H9 (cell line): Measurements from ENCODE around the gene TCEAL4. TPM values are rescaled to one million over a fixed set of nuclear protein-coding genes. Genes with fewer than 3 reads are reported as not detected.

ENCODE experiments used
- DNase-seq: peaks from one replicate; pipeline ENCODE4 v3.0.0-alpha.2; 2017
- H2AFZ ChIP-seq: one replicate; pipeline ENCODE4 v1.6.1; 2013; ENCODE audit warnings: mild to moderate bottlenecking, low read length, control low read depth, moderate library complexity
- H2AK5ac ChIP-seq: 2 replicates; pipeline ENCODE4 v1.6.1; 2013; ENCODE audit warnings: low read length, control low read depth, mixed read lengths; ENCODE audit not compliant: insufficient read length
- H2BK120ac ChIP-seq: one replicate; pipeline ENCODE4 v1.6.1; 2013; ENCODE audit warnings: low read depth, mild to moderate bottlenecking, low read length, control low read depth, inconsistent platforms; ENCODE audit not compliant: poor library complexity, severe bottlenecking
- H2BK12ac ChIP-seq: 2 replicates; pipeline ENCODE4 v1.6.1; 2013; ENCODE audit warnings: low read length, control low read depth, mixed read lengths, low read depth; ENCODE audit not compliant: insufficient read length
- H2BK15ac ChIP-seq: 2 replicates; pipeline ENCODE4 v1.6.1; 2013; ENCODE audit warnings: low read depth, low read length, control low read depth
- H2BK20ac ChIP-seq: one replicate; pipeline ENCODE4 v1.6.1; 2013; ENCODE audit warnings: low read depth, mild to moderate bottlenecking, low read length, control low read depth, inconsistent platforms; ENCODE audit not compliant: poor library complexity, severe bottlenecking
- H2BK5ac ChIP-seq: 2 replicates; pipeline ENCODE4 v1.6.1; 2013; ENCODE audit warnings: low read length, control low read depth, mixed read lengths; ENCODE audit not compliant: insufficient read length
- H3K14ac ChIP-seq: 2 replicates; pipeline ENCODE4 v1.6.1; 2013; ENCODE audit warnings: low read length, control low read depth; ENCODE audit not compliant: insufficient read depth
- H3K18ac ChIP-seq: 2 replicates; pipeline ENCODE4 v1.6.1; 2013; ENCODE audit warnings: low read depth, mild to moderate bottlenecking, mixed read lengths, low read length, control low read depth; ENCODE audit not compliant: insufficient read length
- H3K23ac ChIP-seq: 2 replicates; pipeline ENCODE4 v1.6.1; 2013; ENCODE audit warnings: low read length, control low read depth, mixed read lengths, low read depth; ENCODE audit not compliant: insufficient read length
- H3K23me2 ChIP-seq: 2 replicates; pipeline ENCODE4 v1.6.1; 2013; ENCODE audit warnings: low read depth, mild to moderate bottlenecking, mixed read lengths, low read length, control low read depth; ENCODE audit not compliant: insufficient read length, poor library complexity, severe bottlenecking
- H3K27ac ChIP-seq: 2 replicates; pipeline ENCODE4 v1.5.1; 2013; ENCODE audit warnings: low read length, control low read depth, mixed read lengths, low read depth; ENCODE audit not compliant: insufficient read length
- H3K27me3 ChIP-seq: 2 replicates; pipeline ENCODE4 v1.6.1; 2013; ENCODE audit warnings: low read length, control low read depth, inconsistent platforms; ENCODE audit not compliant: insufficient read depth
- H3K4ac ChIP-seq: 2 replicates; pipeline ENCODE4 v1.6.1; 2013; ENCODE audit warnings: low read depth, mild to moderate bottlenecking, control low read depth, inconsistent platforms, low read length, moderate library complexity
- H3K4me1 ChIP-seq: 2 replicates; pipeline ENCODE4 v1.6.1; 2013; ENCODE audit warnings: low read length, control low read depth, inconsistent platforms; ENCODE audit not compliant: insufficient read depth
- H3K4me2 ChIP-seq: 2 replicates; pipeline ENCODE4 v1.6.1; 2013; ENCODE audit warnings: low read length, control low read depth, mixed read lengths; ENCODE audit not compliant: insufficient read length, insufficient read depth
- H3K56ac ChIP-seq: 2 replicates; pipeline ENCODE4 v1.6.1; 2013; ENCODE audit warnings: low read depth, mild to moderate bottlenecking, mixed read lengths, low read length, control low read depth; ENCODE audit not compliant: insufficient read length
- H3K79me1 ChIP-seq: 2 replicates; pipeline ENCODE4 v1.6.1; 2013; ENCODE audit warnings: low read depth, mild to moderate bottlenecking, moderate library complexity, low read length, control low read depth, inconsistent platforms; ENCODE audit not compliant: insufficient read depth, poor library complexity, severe bottlenecking
- H3K79me2 ChIP-seq: 2 replicates; pipeline ENCODE4 v1.6.1; 2013; ENCODE audit warnings: low read length, control low read depth, inconsistent platforms; ENCODE audit not compliant: insufficient read depth
- H3K9ac ChIP-seq: 2 replicates; pipeline ENCODE4 v1.6.1; 2013; ENCODE audit warnings: low read length, control low read depth, mixed read lengths; ENCODE audit not compliant: insufficient read length; ENCODE audit errors: extremely low read depth
- H3K9me3 ChIP-seq: one replicate; pipeline ENCODE4 v1.6.1; 2013; ENCODE audit warnings: low read depth, low read length, inconsistent platforms; ENCODE audit not compliant: control insufficient read depth
- H3T11ph ChIP-seq: one replicate; pipeline ENCODE4 v1.6.1; 2013; ENCODE audit warnings: mild to moderate bottlenecking, low read length, control low read depth, inconsistent platforms
- H4K20me1 ChIP-seq: one replicate; pipeline ENCODE4 v1.6.1; 2013; ENCODE audit not compliant: control insufficient read depth, insufficient read length, insufficient read depth
- H4K5ac ChIP-seq: 2 replicates; pipeline ENCODE4 v1.6.1; 2013; ENCODE audit warnings: low read depth, mild to moderate bottlenecking, mixed read lengths, low read length, control low read depth; ENCODE audit not compliant: insufficient read length
- H4K8ac ChIP-seq: replicated peaks from 2 replicates; pipeline ENCODE4 v1.6.1; 2013; ENCODE audit warnings: low read length, control low read depth, mixed read lengths, low read depth; ENCODE audit not compliant: insufficient read length
- H4K91ac ChIP-seq: 2 replicates; pipeline ENCODE4 v1.6.1; 2013; ENCODE audit warnings: low read depth, mild to moderate bottlenecking, moderate library complexity, mixed read lengths, low read length, control low read depth; ENCODE audit not compliant: insufficient read length
- H3K27ac Mint-ChIP-seq, 3 experiments: 2 replicates in 2 of 3; 3 replicates in 1 of 3; pipeline ENCODE4 v1.8.0; 2020 to 2021; ENCODE audit warnings: mixed read lengths in 3 of 3, mild to moderate bottlenecking in 1 of 3, moderate library complexity in 1 of 3
- H3K27me3 Mint-ChIP-seq: 2 replicates; pipeline ENCODE4 v1.8.0; 2021; ENCODE audit warnings: low read depth, mild to moderate bottlenecking, moderate library complexity, mixed read lengths
- H3K36me3 Mint-ChIP-seq, 3 experiments: 2 replicates in 2 of 3; 3 replicates in 1 of 3; pipeline ENCODE4 v1.8.0; 2020 to 2021; ENCODE audit warnings: low read depth in 3 of 3, mixed read lengths in 3 of 3; ENCODE audit not compliant: insufficient read depth in 1 of 3
- H3K4me1 Mint-ChIP-seq, 2 experiments: 2 replicates each; pipeline ENCODE4 v1.8.0; 2020; ENCODE audit warnings: mixed read lengths in 2 of 2
- H3K4me3 Mint-ChIP-seq, 2 experiments: 2 replicates in 1 of 2; 3 replicates in 1 of 2; pipeline ENCODE4 v1.8.0; 2020 to 2021; ENCODE audit warnings: mild to moderate bottlenecking in 2 of 2, mixed read lengths in 2 of 2, moderate library complexity in 1 of 2
- H3K9me3 Mint-ChIP-seq, 2 experiments: 2 replicates in 1 of 2; 3 replicates in 1 of 2; pipeline ENCODE4 v1.8.0; 2020; ENCODE audit warnings: mild to moderate bottlenecking in 2 of 2, mixed read lengths in 2 of 2, moderate library complexity in 1 of 2
- WGBS: extraction: QIAGEN DNeasy Blood & Tissue Kit; methylation state at CpG from one replicate; pipeline ENCODE4 v1.1.7; 2013; ENCODE audit warnings: missing lambda C conversion rate, low lambda C conversion rate, mixed read lengths; ENCODE audit not compliant: insufficient read length; ENCODE audit errors: extremely low coverage; 5-methylcytosine and 5-hydroxymethylcytosine counted together
- total RNA-seq: library from RNA; stranded (reverse); gene quantifications from 2 replicates; pipeline ENCODE4 v1.2.1, GENCODE V29; 2021
- TF ChIP-seq, protein P1 (sequence below): fragments of 200-600 bp; sonication (generic); conservative IDR thresholded peaks from 3 replicates; pipeline ENCODE4 v1.8.0; 2021; ENCODE audit warnings: antibody characterized with exemption, mild to moderate bottlenecking

The TCEAL4 gene
- total RNA-seq, 1 experiment from 2014 or later, result 49.9 TPM

- Histone ChIP-seq H3K14ac (no peak overlapping the region), H2BK120ac (no peak overlapping the region), H3K9me3 (no peaks in the 10 kb centered on the region), H4K8ac (no peak overlapping the region), H3K27ac (no peak overlapping the region), H2BK15ac (no peak overlapping the region), H3K4me2 (no peak overlapping the region), H3K4me1 (no peaks in the 10 kb centered on the region), H3K23me2 (peaks cover 2% of the 10 kb centered on the region), H2BK12ac (no peak overlapping the region), H2AFZ (no peak overlapping the region), H3K9ac (no peak overlapping the region), H3K18ac (no peak overlapping the region), H3T11ph (no peak overlapping the region), H4K91ac (no peak overlapping the region), H4K20me1 (no peaks in the 10 kb centered on the region), H3K23ac (no peak overlapping the region), H3K27me3 (no peaks in the 10 kb centered on the region), H4K5ac (no peak overlapping the region), H2BK20ac (no peak overlapping the region), H2AK5ac (no peak overlapping the region), H3K79me1 (no peaks in the 10 kb centered on the region), H3K79me2 (no peaks in the 10 kb centered on the region), H3K56ac (no peak overlapping the region), H2BK5ac (no peak overlapping the region), H3K4ac (no peak overlapping the region)
- Mint-ChIP-seq H3K4me1 (peaks cover 4 to 5% of the 10 kb centered on the region in 2 experiments), H3K4me3 (no peak overlapping the region), H3K36me3 (no peaks in the 10 kb centered on the region), H3K9me3 (peaks cover 0 to 29% of the 10 kb centered on the region in 2 experiments; a peak in 2 of 5 replicates), H3K27me3 (no peaks in the 10 kb centered on the region; the same call in 1 of the 2 replicates), H3K27ac (no peak overlapping the region)
- TF ChIP-seq, protein P1, sequence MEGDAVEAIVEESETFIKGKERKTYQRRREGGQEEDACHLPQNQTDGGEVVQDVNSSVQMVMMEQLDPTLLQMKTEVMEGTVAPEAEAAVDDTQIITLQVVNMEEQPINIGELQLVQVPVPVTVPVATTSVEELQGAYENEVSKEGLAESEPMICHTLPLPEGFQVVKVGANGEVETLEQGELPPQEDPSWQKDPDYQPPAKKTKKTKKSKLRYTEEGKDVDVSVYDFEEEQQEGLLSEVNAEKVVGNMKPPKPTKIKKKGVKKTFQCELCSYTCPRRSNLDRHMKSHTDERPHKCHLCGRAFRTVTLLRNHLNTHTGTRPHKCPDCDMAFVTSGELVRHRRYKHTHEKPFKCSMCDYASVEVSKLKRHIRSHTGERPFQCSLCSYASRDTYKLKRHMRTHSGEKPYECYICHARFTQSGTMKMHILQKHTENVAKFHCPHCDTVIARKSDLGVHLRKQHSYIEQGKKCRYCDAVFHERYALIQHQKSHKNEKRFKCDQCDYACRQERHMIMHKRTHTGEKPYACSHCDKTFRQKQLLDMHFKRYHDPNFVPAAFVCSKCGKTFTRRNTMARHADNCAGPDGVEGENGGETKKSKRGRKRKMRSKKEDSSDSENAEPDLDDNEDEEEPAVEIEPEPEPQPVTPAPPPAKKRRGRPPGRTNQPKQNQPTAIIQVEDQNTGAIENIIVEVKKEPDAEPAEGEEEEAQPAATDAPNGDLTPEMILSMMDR, result no peak
- no peak for DNase-seq
- no CpG with 5 or more reads among the region's 2 CpGs for WGBS
These were observed 45.6 kb upstream of the TCEAL4 start for GRCh38 chrX:103539695-103540094.
